Measurements from ENCODE around the gene TRIM14.
A peak's percentile ranks its signal among the peaks of the same experiment; 100 is the strongest.

The TRIM14 gene

DNA sequence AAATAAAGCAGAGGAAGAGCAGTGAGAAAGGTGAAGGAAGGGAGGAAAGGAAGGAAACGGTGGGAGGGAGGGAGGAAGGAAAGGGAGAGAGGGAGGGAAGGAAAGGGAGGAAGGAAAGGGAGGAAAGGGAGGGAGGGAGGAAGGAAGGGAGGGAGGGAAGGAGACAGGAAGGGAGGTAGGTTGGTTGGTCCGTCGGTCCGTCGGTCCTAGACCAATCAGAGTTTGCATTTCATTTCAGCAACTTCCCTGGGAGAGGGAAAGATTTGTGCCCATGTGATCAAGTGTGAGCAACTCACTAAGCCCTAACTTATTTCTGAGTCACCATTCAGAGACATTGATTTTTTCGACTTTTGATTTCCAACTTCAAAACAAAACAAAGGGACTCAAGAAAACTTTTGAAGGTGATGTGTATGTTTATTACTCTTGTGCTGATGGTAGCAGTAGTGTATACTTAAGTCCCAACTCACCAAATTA lies 43.7 kb downstream of the TRIM14 start:
- TF ChIP-seq ZNF274 (IDR thresholded peaks at IDR 0.05; ENCODE audit: low read depth, low read length), result no peak
- no peak overlapping the region for H3K4me3 ChIP-seq (ENCODE audit: low read length)

DNA sequence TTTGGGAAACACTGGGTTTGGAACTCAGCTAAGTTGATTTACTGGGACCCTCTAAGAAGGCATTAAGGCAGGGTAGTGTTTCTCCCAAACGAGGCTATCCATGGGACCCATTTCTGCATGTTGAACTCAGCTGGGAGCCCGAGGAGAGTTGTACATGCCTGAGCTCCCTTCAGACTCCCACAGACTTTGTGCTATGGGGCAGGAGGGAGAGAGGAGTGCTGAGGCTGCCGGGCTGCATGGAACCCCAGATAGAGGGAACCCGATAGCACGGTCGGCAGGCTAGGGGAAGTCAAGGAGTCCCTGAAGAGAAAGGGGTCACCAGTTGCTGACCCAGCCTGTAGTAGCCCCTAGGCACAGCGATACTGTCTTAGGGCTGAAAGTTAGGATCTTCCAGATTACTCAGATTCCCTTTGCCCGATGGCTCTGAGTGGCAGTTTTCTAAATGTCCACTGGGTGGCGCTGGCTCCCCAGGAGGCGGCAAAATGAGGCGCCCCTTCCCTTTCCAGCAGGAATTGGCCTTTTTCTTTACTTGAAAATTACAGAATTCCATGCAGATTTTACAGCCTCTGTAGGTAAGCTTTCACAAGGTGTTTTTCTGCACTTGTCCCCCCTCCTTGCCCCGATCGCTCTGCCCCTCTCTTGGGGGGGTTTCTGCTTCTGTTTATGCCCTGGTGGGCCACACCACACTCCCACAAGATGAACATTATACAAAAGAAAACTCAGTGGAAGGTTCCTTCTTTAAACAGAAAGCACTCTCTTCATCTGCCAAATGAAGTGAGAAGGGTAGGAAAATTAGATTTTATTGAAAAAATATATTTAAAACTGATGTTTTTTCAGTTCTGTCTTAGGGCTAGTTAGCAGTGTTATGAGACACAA lies 44.7 kb downstream of the TRIM14 start:
- no peak for TF ChIP-seq ZNF274 (IDR thresholded peaks at IDR 0.05; ENCODE audit: low read depth, low read length)
- no peak overlapping the region for H3K4me3 ChIP-seq (ENCODE audit: low read length)

DNA sequence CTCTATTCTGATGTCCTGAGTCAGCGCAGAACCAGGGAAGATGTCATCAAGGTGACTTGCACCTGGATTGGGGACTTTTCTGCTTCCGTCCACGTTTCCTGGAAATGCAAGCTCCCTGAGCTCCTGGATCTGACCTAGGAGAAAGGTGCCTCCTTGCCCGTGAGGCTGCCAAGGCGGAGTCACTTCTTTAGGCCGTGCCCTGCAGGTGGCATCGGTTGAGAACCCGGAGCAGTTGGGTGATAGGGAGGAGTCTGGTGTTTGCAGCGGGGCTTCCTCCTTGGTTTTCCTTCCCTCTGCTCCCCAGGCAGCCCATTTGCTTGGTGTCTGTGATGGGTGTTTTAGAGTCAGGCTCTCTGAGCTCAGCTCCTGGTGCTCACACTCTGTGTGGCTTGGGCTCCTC lies 47.3 kb downstream of the TRIM14 start:
- no peak for TF ChIP-seq ZNF274 (IDR thresholded peaks at IDR 0.05; ENCODE audit: low read depth, low read length)
- no peak overlapping the region for H3K4me3 ChIP-seq (ENCODE audit: low read length)

DNA sequence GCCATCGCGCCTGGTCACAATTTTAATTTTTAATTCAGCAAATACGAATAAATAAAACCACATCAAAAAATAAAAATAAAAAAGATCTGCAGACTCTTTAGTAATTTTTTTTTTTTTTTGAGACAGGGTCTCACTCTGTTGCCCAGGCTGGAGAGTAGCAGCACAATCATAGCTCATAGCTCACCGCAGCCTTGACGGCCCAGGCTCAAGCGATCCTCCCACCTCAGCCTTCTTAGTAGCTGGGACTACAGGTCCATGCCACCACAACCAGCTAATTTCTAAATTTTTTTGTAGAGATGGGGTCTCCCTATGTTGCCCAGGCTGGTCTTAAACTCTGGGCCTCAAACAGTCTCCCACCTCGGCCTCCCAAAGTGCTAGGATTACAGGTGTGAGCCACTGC lies 48.3 kb downstream of the TRIM14 start:
- TF ChIP-seq ZNF274 (IDR thresholded peaks at IDR 0.05; ENCODE audit: low read depth, low read length), result no peak
- H3K4me3 ChIP-seq (ENCODE audit: low read length), result no peak overlapping the region

DNA sequence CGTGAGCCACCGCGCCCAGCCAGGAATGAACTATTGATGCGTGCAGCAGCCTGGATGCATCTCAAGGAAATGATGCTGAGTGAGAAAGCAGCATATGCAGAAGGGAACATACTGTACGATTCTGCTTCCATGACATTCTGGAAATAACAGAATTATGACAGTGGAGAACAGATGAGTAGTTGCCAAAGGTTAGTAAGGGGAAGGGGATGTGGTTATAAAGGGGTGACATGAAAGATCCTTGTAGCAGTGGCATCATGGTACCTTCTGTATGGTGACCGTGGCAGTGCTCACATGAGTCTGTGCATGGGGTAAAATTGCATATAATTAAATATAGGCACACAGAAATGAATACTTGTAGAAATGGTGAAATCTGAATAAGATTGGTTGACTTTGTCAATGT lies 49.5 kb downstream of the TRIM14 start:
- no peak for TF ChIP-seq ZNF274 (IDR thresholded peaks at IDR 0.05; ENCODE audit: low read depth, low read length)
- no peak overlapping the region for H3K4me3 ChIP-seq (ENCODE audit: low read length)

DNA sequence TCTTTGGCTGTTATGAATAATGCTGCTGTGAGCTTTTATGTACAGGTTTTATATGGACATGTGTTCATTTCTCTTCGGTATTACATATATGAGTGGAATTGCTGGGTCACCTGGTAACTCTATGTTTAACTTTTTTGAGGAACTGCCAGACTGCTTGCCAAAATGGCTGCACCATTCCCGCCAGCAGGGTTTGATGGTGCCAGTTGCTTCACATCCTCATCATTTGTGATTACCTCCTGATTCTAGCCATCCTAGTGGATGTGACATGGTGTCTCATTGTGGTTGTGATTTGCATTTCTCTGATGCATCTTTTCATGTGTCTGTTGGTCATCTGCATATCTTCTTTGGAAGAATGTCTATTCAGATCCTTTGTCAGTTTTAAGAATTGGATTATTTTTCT lies 51.8 kb downstream of the TRIM14 start:
- TF ChIP-seq ZNF274 (IDR thresholded peaks at IDR 0.05; ENCODE audit: low read depth, low read length), result no peak
- no peak overlapping the region for H3K4me3 ChIP-seq (ENCODE audit: low read length)

DNA sequence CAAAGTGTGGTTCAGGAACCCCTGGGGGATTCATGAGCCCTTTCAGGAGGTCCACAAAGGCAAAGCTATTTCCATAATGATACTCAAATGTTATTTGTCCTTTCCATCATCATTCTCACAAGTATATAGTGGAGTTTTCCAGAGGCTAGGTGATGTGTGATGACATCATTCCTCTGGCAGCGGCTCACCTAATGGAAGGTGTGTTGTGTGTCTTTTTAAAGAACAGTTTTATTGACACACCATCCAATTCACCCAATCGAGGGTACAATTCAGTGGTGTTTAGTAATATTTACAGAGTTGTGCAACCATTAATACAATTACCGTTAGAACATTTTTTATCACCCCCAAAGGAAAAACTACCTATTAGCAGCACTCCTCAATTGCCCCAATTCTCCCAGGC lies 52.8 kb downstream of the TRIM14 start:
- TF ChIP-seq ZNF274 (IDR thresholded peaks at IDR 0.05; ENCODE audit: low read depth, low read length), result no peak
- H3K4me3 ChIP-seq (ENCODE audit: low read length), result no peak overlapping the region

DNA sequence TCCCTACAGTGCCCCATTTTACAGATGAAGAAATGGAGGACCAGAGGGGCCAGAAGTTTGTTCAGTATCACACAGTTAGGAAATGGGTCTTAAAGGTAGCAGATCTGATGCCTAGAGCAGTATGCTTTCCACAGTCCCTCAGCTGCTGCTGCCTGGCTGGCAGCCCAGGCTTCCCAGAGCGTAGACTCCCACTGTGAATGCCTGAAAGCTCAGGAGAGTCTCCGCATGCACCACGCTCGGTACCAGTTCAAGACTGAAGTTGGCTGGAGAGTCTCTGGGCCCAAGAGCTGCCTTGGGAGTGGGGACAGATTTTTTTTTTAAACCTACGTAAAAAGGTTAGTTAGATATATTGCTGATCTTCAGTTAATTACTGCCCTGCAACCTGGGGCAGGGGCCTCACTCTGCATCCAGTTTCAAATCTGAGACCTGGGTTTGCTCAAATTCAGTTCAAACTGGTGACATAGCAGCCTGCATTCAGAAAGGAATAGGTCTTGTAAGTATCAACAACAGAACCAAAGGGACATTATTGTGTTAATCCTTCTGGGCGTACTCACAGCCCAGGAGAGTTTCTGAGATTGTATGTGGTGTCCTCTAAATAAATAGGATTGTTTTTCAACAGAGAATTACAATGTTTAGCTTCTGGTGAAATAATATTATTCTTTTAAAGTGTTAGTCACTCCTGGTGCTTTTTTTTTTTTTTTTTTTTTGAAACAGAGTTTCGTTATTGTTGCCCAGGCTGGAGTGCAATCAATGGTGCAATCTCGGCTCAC lies 54.2 kb downstream of the TRIM14 start:
- H3K4me3 ChIP-seq (ENCODE audit: low read length), result no peak overlapping the region
- no peak for TF ChIP-seq ZNF274 (IDR thresholded peaks at IDR 0.05; ENCODE audit: low read depth, low read length)

DNA sequence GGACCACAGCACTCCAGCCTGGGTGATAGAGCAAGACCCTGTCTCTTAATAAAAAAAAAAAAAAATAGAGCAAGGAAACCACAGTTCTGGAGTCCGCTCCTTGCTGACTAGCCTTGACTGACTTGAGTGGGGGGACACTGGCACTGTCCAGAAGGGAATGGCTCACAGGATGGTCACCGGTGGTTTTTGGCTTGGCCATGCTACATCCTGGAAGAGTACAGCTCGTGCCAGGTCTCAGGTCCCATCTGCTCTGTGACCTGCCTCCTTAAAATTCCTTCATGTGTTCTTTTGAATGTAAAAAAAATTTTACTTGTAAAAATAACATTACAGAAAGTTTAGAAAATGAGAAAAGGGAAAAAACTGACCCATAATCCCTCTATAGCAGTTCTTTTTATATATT lies 56.9 kb downstream of the TRIM14 start:
- no peak overlapping the region for H3K4me3 ChIP-seq (ENCODE audit: low read length)
- TF ChIP-seq ZNF274 (IDR thresholded peaks at IDR 0.05; ENCODE audit: low read depth, low read length), result no peak

DNA sequence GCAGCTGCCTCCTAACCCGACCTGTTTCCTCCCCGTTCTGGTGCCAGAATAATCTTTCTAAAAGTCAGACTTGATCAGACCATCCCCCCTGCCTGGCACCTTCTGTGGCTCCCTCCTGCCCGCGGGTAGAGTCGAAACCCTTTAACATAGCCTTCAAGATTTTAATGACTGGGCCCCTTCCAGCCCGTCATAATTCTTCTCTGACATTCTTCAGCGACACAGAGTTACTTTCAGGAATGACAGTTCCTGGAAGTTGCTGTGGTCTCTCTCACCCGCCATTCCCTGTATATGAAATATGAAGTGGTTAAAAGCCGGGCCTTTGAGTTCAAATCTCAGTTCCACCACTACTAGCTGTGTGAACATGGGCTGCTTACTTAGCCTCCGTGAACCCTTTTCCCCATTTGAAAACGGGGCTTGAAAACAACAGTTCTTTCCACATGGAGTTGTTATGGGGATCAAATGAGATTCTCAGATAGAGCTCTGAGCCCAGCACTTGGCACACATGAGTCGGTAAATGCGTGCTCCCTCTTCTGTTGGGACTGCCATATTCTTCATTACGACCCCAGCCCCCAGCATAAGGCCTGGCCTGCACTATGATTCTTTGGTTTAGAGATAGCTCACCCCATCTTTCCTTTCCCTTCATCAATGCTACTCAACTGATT lies 61.8 kb downstream of the TRIM14 start:
- peak overlapping the region; percentile 87 for H3K4me3 ChIP-seq (ENCODE audit: low read length)
- no peak for TF ChIP-seq ZNF274 (IDR thresholded peaks at IDR 0.05; ENCODE audit: low read depth, low read length)

DNA sequence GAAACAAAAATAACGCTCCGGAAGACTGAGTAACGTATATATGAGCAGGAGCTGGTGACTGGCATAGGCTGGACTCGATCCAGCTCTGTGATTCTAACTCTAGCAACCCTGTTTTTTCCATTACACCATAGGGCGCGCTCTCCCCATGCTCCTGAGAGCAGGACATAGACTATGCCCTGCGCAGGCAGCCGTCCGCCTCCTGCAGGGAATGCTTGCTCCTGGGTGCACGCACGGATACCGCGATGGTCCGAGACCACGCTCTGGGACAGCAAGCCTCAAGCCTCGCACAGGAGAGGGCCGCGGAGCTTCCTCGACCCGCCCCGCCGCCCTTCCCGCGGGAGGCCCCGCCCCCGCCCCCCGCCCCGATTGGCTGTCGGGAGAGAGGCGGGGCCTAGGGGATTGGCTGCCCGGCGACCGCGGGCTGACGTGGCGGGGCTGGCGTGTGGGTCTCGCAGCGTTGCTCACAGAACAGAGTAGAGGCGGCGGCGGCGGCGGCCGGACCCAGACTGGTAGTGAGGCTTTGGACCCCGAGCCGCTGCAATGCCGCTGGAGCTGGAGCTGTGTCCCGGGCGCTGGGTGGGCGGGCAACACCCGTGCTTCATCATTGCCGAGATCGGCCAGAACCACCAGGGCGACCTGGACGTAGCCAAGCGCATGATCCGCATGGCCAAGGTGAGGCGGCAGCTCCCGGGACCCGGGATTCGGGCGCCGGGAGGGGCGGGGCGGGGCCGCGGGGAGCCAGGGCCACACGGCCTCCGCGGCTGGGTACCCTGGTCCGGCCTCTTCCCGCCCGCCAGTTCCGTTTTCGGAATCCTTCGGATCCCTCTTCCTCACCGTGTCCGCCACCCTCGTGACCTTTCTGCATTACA lies 62.5 kb downstream of the TRIM14 start, which contains the start of gene NANS:
TSS of gene NANS (plus strand) at position 464 of the 869 bp plus-strand sequence. CDS start at position 541, 77 bp downstream.
- peak within 1 kb of the TSS; percentile 87 for H3K4me3 ChIP-seq (ENCODE audit: low read length)
- TF ChIP-seq ZNF274 (IDR thresholded peaks at IDR 0.05; ENCODE audit: low read depth, low read length), result no peak

DNA sequence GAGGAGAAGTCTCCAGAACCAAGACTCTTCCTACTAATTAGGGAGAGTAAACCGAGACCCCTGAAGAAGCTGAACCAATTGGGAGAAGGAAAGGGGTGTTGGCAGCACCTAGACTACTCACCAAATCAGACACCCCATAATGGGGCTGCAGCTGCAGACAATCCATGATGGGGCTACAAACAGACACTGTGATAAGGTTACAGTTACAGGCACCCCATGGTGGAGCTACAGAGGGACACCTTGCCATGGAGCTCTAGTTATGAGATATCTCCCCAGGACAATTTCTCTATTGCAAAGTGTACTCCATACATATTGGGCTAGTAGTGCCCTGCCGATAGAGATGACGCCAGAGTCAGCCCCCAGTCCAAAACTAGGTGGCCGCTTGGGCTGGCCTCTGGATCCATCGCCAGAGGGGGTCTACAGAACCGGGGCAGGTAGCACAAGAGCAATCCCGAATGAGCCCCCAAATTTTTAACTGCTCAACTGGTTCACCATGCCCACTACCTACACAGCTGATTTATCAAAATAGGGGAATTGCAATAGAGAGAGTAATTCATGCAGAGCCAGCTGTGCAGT lies 64.6 kb downstream of the TRIM14 start:
- H3K4me3 ChIP-seq (ENCODE audit: low read length), result no peak overlapping the region
- no peak for TF ChIP-seq ZNF274 (IDR thresholded peaks at IDR 0.05; ENCODE audit: low read depth, low read length)

DNA sequence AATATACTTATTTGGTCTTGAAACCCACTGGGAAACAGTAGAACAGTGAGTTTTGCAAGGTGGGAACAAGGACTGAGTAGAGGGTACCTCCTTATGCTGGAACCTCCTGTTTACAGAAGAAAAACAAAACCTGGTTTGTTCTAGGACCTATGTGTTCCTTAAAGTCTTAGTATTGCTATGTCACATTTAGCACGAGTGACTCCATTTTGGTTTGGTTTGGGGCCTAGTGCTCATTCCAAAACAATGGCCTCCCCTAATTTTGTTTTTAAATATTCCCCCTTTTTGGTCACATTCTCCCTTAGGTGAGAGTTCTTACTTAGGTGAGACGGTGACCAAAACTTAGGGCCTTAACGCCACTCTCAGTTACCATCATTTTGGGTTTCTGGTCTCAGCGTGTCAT lies 68.7 kb downstream of the TRIM14 start:
- TF ChIP-seq ZNF274 (IDR thresholded peaks at IDR 0.05; ENCODE audit: low read depth, low read length), result no peak
- no peak overlapping the region for H3K4me3 ChIP-seq (ENCODE audit: low read length)
